ENCODE measurements around the gene PMP22.
A peak's percentile ranks its signal among the peaks of the same experiment; 100 is the strongest.

DNA sequence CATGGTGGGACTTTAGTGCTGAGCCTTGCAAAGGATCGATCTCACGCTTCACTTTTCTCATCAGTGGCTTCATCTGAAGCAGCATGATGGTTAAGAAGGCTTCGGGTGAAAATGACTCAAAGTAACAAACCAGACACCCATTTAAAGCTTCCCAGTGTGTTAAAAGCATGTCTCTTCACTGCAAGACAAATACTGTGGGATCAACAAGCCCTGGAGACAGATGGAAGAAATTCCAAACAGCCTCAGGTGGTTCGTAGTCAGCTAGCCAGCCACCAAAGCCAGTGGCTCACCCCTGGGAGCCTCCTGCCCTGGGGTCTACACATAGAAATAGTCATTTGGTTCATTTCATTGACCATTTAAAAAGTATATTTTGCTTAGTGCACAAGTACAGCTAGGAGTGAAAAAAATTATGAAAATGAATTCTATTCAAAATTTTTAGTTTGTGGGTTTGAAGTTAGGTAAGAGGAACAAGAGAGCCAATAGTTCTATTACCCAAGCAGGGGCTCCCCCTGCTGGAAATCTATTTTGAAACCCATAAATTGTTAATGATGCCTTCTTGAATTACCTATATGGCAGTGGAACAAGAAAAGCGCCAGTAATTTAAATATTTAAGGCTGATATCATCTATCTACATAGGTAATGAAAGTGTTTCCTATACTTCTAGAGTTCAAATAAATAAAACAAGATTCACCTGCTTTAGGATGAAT is 51.6 kb downstream of the PMP22 start:
- TF ChIP-seq, protein P1, sequence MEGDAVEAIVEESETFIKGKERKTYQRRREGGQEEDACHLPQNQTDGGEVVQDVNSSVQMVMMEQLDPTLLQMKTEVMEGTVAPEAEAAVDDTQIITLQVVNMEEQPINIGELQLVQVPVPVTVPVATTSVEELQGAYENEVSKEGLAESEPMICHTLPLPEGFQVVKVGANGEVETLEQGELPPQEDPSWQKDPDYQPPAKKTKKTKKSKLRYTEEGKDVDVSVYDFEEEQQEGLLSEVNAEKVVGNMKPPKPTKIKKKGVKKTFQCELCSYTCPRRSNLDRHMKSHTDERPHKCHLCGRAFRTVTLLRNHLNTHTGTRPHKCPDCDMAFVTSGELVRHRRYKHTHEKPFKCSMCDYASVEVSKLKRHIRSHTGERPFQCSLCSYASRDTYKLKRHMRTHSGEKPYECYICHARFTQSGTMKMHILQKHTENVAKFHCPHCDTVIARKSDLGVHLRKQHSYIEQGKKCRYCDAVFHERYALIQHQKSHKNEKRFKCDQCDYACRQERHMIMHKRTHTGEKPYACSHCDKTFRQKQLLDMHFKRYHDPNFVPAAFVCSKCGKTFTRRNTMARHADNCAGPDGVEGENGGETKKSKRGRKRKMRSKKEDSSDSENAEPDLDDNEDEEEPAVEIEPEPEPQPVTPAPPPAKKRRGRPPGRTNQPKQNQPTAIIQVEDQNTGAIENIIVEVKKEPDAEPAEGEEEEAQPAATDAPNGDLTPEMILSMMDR (optimal IDR thresholded peaks at IDR 0.05 in 1 of 3, IDR thresholded peaks at IDR 0.05 in 1 of 3, conservative IDR thresholded peaks at IDR 0.05 in 1 of 3; ENCODE audit: extremely low read depth in 1 of 3, insufficient read depth in 2 of 3, low read length in 3 of 3): peak in 2 of 3 experiments; percentile 14 to 51
- TF ChIP-seq EZH2 (IDR thresholded peaks at IDR 0.05; ENCODE audit: low read length): no peak
